Neural cell (in vitro differentiated cells): ENCODE data around the gene FBLN2. TPM values are rescaled to one million over a fixed set of nuclear protein-coding genes. Genes with fewer than 3 reads are reported as not detected.

ENCODE experiments used
- H2AFZ ChIP-seq: fragments of 200-600, 300-800 bp; sonication (generic), shearing (Covaris generic); 2 replicates; pipeline ENCODE4 v1.6.0; 2014; ENCODE audit warnings: low read depth, mild to moderate bottlenecking, antibody characterized with exemption, low read length, moderate library complexity
- H3F3A ChIP-seq: fragments of 200-600 bp; shearing (Covaris generic); 2 replicates; pipeline ENCODE4 v1.6.1; 2016; ENCODE audit warnings: mild to moderate bottlenecking, moderate library complexity, mixed read lengths, antibody characterized with exemption, low read length; ENCODE audit not compliant: insufficient read depth, poor library complexity, severe bottlenecking
- H3K27ac ChIP-seq: fragments of 200-600, 300-800 bp; sonication (generic), shearing (Covaris generic); 2 replicates; pipeline ENCODE4 v1.5.1; 2014; ENCODE audit warnings: mild to moderate bottlenecking, low read length, moderate library complexity
- H3K27me3 ChIP-seq: fragments of 300-800, 200-600 bp; sonication (generic), shearing (Covaris generic); 2 replicates; pipeline ENCODE4 v1.6.0; 2014; ENCODE audit warnings: mild to moderate bottlenecking, low read depth, low read length, moderate library complexity; ENCODE audit not compliant: insufficient read depth
- H3K36me3 ChIP-seq: fragments of 300-800, 200-600 bp; sonication (generic), shearing (Covaris generic); 2 replicates; pipeline ENCODE4 v1.5.1; 2014; ENCODE audit warnings: mild to moderate bottlenecking, antibody characterized with exemption, low read length, moderate library complexity; ENCODE audit not compliant: insufficient read depth
- H3K4me2 ChIP-seq: fragments of 300-800, 200-600 bp; sonication (generic), shearing (Covaris generic); 2 replicates; pipeline ENCODE4 v1.6.0; 2014; ENCODE audit warnings: mild to moderate bottlenecking, low read length
- H3K4me3 ChIP-seq: fragments of 300-800, 200-600 bp; sonication (generic), shearing (Covaris generic); 2 replicates; pipeline ENCODE4 v1.5.1; 2014; ENCODE audit warnings: mild to moderate bottlenecking, low read length, moderate library complexity
- H3K79me2 ChIP-seq: fragments of 200-600 bp; shearing (Covaris generic); replicated peaks from 2 replicates; pipeline ENCODE4 v1.6.0; 2014; ENCODE audit warnings: mild to moderate bottlenecking, low read length, moderate library complexity; ENCODE audit not compliant: insufficient read depth
- H3K9ac ChIP-seq: fragments of 300-800, 200-600 bp; sonication (generic), shearing (Covaris generic); 2 replicates; pipeline ENCODE4 v1.6.1; 2016; ENCODE audit warnings: mild to moderate bottlenecking, low read length, mixed read lengths
- H3K9me2 ChIP-seq: fragments of 200-600 bp; shearing (Covaris generic); 2 replicates; pipeline ENCODE4 v1.6.1; 2016; ENCODE audit warnings: mild to moderate bottlenecking, low read length, mixed read lengths; ENCODE audit not compliant: insufficient read depth
- H3K9me3 ChIP-seq: fragments of 200-600, 300-800 bp; sonication (generic), shearing (Covaris generic); 2 replicates; pipeline ENCODE4 v1.6.1; 2016; ENCODE audit warnings: mild to moderate bottlenecking, mixed run types, low read length, moderate library complexity, mixed read lengths
- H4K20me1 ChIP-seq: fragments of 200-600 bp; shearing (Covaris generic); 2 replicates; pipeline ENCODE4 v1.6.1; 2016; ENCODE audit warnings: mild to moderate bottlenecking, mixed run types; ENCODE audit not compliant: insufficient read depth
- EP300 ChIP-seq: fragments of 450-650 bp; conservative IDR thresholded peaks from 2 replicates; pipeline ENCODE4 v1.6.1; 2014; ENCODE audit warnings: antibody characterized with exemption, mild to moderate bottlenecking, moderate library complexity; ENCODE audit not compliant: poor library complexity, severe bottlenecking
- EZH2 ChIP-seq: fragments of 200-600, 300-800 bp; shearing (Covaris generic), sonication (generic); IDR thresholded peaks from 2 replicates; pipeline ENCODE4 v1.6.1; 2014; ENCODE audit warnings: antibody characterized with exemption, low read length, borderline replicate concordance, mild to moderate bottlenecking; ENCODE audit not compliant: insufficient read depth, poor library complexity, severe bottlenecking
- MXI1 ChIP-seq: fragments of 450-650 bp; conservative IDR thresholded peaks from 2 replicates; pipeline ENCODE4 v1.6.1; 2014; ENCODE audit warnings: antibody characterized with exemption, mild to moderate bottlenecking; ENCODE audit not compliant: poor library complexity, severe bottlenecking
- POLR2AphosphoS5 ChIP-seq: IDR thresholded peaks from 2 replicates; pipeline ENCODE4 v1.6.1; 2012
- RAD21 ChIP-seq: fragments of 450-650 bp; conservative IDR thresholded peaks from 2 replicates; pipeline ENCODE4 v1.6.1; 2014; ENCODE audit warnings: antibody characterized with exemption, mild to moderate bottlenecking, moderate library complexity
- REST ChIP-seq: IDR thresholded peaks from 2 replicates; pipeline ENCODE4 v1.6.1; 2012; ENCODE audit warnings: borderline replicate concordance
- SMC3 ChIP-seq: fragments of 450-650 bp; conservative IDR thresholded peaks from 2 replicates; pipeline ENCODE4 v1.6.1; 2014; ENCODE audit warnings: antibody characterized with exemption, mild to moderate bottlenecking, moderate library complexity; ENCODE audit not compliant: poor library complexity
- TAF1 ChIP-seq: IDR thresholded peaks from 2 replicates; pipeline ENCODE4 v1.6.1; 2012; ENCODE audit warnings: low read depth
- polyA plus RNA-seq: library from polyadenylated mRNA; depleted of rRNA; stranded (reverse); fragments of >200 nt; gene quantifications from 2 replicates; pipeline ENCODE4 v1.2.3, GENCODE V29; 2014
- TF ChIP-seq, protein P1 (sequence below): fragments of 450-650 bp; IDR thresholded peaks from 2 replicates; pipeline ENCODE4 v1.5.1; 2014; ENCODE audit warnings: antibody characterized with exemption, mild to moderate bottlenecking, moderate library complexity; ENCODE audit not compliant: poor library complexity, severe bottlenecking

Gene FBLN2
- polyA plus RNA-seq, 1 donor from 2014 or later, result 0.37 TPM

DNA sequence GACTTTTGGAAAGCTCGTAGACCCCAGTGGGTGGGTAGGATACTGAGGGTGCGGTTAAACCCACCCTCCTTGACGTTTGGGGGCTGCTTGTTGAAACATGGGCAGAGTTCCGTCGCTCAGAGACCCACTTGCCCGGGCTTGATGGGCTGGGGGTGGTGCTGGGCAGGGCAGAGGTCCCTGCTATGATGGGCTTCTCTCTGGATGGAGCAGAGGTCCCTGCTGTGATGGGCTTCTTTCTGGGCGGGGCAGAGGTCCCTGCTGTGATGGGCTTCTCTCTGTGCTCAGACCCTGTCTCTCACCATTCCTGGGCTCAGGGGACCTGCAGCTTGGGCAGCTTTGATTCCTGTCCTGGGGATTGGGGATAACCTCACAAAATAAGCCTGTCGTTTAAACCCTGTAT is 45.2 kb downstream of the FBLN2 start:
- H3K79me2 ChIP-seq, result no peaks in the 10 kb centered on the region
- no peaks in the 10 kb centered on the region for H3K9me2 ChIP-seq
- H3K4me3 ChIP-seq, result no peak overlapping the region
- TF ChIP-seq RAD21 (no peak), POLR2AphosphoS5 (no peak), TAF1 (no peak), REST (no peak), EZH2 (no peak), SMC3 (no peak)
- TF ChIP-seq, protein P1, sequence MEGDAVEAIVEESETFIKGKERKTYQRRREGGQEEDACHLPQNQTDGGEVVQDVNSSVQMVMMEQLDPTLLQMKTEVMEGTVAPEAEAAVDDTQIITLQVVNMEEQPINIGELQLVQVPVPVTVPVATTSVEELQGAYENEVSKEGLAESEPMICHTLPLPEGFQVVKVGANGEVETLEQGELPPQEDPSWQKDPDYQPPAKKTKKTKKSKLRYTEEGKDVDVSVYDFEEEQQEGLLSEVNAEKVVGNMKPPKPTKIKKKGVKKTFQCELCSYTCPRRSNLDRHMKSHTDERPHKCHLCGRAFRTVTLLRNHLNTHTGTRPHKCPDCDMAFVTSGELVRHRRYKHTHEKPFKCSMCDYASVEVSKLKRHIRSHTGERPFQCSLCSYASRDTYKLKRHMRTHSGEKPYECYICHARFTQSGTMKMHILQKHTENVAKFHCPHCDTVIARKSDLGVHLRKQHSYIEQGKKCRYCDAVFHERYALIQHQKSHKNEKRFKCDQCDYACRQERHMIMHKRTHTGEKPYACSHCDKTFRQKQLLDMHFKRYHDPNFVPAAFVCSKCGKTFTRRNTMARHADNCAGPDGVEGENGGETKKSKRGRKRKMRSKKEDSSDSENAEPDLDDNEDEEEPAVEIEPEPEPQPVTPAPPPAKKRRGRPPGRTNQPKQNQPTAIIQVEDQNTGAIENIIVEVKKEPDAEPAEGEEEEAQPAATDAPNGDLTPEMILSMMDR, result no peak
- H3K9me3 ChIP-seq, result no peaks in the 10 kb centered on the region
- H3K36me3 ChIP-seq, result no peaks in the 10 kb centered on the region
- no peak overlapping the region for H3K27ac ChIP-seq
- no peaks in the 10 kb centered on the region for H4K20me1 ChIP-seq
- no peak overlapping the region for H3K4me2 ChIP-seq
- H3K27me3 ChIP-seq, result no peaks in the 10 kb centered on the region
- H2AFZ ChIP-seq, result no peak overlapping the region
- H3K9ac ChIP-seq, result no peak overlapping the region
- H3F3A ChIP-seq, result no peaks in the 10 kb centered on the region

- Histone ChIP-seq H3K27ac (no peak overlapping the region), H3K9me2 (no peaks in the 10 kb centered on the region), H2AFZ (no peak overlapping the region), H3F3A (no peaks in the 10 kb centered on the region), H3K36me3 (no peaks in the 10 kb centered on the region), H3K79me2 (no peaks in the 10 kb centered on the region), H3K4me2 (no peak overlapping the region), H4K20me1 (no peaks in the 10 kb centered on the region), H3K4me3 (no peak overlapping the region), H3K27me3 (no peaks in the 10 kb centered on the region), H3K9me3 (no peaks in the 10 kb centered on the region), H3K9ac (no peak overlapping the region)
- TF ChIP-seq EZH2 (no peak), POLR2AphosphoS5 (no peak), RAD21 (no peak), TAF1 (no peak), EP300 (no peak), REST (no peak), MXI1 (no peak), SMC3 (no peak)
- TF ChIP-seq, protein P1, result no peak
Observed at GRCh38 chr3:13594991-13595421, 46.1 kb downstream of the FBLN2 start.
